ENCODE results near the gene SERPINA1. TPM values are rescaled to one million over a fixed set of nuclear protein-coding genes. Genes with fewer than 3 reads are reported as not detected.

The SERPINA1 gene
- total and polyA plus RNA-seq, 2 of the 13 experiments (the other 11 are each of a cell fraction or from before 2014, with no cell fraction given) = 3,266 to 11,015 TPM

DNA sequence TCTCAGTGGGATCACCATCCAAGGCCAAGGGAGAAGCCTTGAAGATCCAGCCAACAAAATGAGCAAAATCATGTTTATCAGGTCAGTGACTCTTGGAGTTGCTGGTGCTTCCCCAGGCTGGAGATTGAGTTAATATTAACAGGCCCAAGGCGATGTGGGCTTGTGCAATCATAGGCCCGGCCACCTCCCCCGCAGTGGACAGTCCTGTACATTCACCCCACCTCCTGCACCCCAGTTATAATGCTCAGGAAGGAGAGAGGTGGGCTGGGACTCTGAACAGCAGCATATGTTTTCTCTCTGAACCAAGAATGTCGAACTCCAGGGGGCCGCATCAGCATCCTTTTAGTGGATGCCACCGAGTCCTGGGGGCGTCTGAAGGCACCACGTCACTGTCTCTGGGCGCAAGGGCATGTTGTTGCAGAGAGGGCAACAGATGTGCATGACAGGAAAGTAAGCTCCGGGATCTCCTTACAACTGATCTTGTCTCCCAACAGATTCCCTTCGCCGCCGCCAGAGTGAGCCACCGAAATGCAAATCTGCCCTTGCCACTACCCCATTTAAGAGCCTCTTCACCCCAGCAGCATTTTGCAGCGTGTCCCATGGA lies 33.1 kb downstream of the SERPINA1 start (continued):
- peak; percentile 79 for TF ChIP-seq SMC3 (IDR thresholded peaks at IDR 0.05; ENCODE audit: low read length)
- TF ChIP-seq ZFX (CRISPR knock-in tag; IDR thresholded peaks at IDR 0.05; ENCODE audit: low read depth) = peak; percentile 71; the same call in 1 of the 2 replicates
- peak; percentile 90 for TF ChIP-seq MED1 (CRISPR knock-in tag; IDR thresholded peaks at IDR 0.05)
- TF ChIP-seq MIXL1 (CRISPR knock-in tag; IDR thresholded peaks at IDR 0.05) = peak; percentile 66; the same call in 1 of the 2 replicates
- TF ChIP-seq KDM3A (CRISPR knock-in tag; IDR thresholded peaks at IDR 0.05; ENCODE audit: low read depth) = peak; percentile 58; the same call in 1 of the 2 replicates
- peak; percentile 75; the same call in 1 of the 2 replicates for TF ChIP-seq HNRNPUL1 (IDR thresholded peaks at IDR 0.05; ENCODE audit: low read depth, low read length)
- TF ChIP-seq, protein P1, sequence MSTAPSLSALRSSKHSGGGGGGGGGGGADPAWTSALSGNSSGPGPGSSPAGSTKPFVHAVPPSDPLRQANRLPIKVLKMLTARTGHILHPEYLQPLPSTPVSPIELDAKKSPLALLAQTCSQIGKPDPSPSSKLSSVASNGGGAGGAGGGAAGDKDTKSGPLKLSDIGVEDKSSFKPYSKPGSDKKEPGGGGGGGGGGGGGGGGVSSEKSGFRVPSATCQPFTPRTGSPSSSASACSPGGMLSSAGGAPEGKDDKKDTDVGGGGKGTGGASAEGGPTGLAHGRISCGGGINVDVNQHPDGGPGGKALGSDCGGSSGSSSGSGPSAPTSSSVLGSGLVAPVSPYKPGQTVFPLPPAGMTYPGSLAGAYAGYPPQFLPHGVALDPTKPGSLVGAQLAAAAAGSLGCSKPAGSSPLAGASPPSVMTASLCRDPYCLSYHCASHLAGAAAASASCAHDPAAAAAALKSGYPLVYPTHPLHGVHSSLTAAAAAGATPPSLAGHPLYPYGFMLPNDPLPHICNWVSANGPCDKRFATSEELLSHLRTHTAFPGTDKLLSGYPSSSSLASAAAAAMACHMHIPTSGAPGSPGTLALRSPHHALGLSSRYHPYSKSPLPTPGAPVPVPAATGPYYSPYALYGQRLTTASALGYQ (CRISPR knock-in tag; IDR thresholded peaks at IDR 0.05) = peak; percentile 59
- TF ChIP-seq BORCS8-MEF2B (CRISPR knock-in tag; IDR thresholded peaks at IDR 0.05) = peak; percentile 46; the same call in 1 of the 2 replicates
- peak; percentile 52; the same call in 1 of the 2 replicates for TF ChIP-seq SIX4 (CRISPR knock-in tag; IDR thresholded peaks at IDR 0.05)
- peak; percentile 80 for TF ChIP-seq RAD21 (CRISPR knock-in tag; IDR thresholded peaks at IDR 0.05)
- TF ChIP-seq ARHGAP35 (CRISPR knock-in tag; IDR thresholded peaks at IDR 0.05; ENCODE audit: borderline replicate concordance) = no peak
- no peak for TF ChIP-seq ZNF652 (CRISPR knock-in tag; IDR thresholded peaks at IDR 0.05; ENCODE audit: borderline replicate concordance, low read depth)
- no peak for TF ChIP-seq GTF2F1 (IDR thresholded peaks at IDR 0.05; ENCODE audit: low read length)
- TF ChIP-seq ZNF724P (CRISPR knock-in tag; IDR thresholded peaks at IDR 0.05; ENCODE audit: borderline replicate concordance) = peak; percentile 66; the same call in 1 of the 2 replicates
- peak; percentile 68; the same call in 1 of the 2 replicates for TF ChIP-seq FOXK1 (CRISPR knock-in tag; IDR thresholded peaks at IDR 0.05; ENCODE audit: borderline replicate concordance, low read depth)
- no peak for TF ChIP-seq SRSF9 (IDR thresholded peaks at IDR 0.05; ENCODE audit: borderline replicate concordance, insufficient read depth, low read depth, low read length, poor library complexity, severe bottlenecking)
- TF ChIP-seq, protein P2, sequence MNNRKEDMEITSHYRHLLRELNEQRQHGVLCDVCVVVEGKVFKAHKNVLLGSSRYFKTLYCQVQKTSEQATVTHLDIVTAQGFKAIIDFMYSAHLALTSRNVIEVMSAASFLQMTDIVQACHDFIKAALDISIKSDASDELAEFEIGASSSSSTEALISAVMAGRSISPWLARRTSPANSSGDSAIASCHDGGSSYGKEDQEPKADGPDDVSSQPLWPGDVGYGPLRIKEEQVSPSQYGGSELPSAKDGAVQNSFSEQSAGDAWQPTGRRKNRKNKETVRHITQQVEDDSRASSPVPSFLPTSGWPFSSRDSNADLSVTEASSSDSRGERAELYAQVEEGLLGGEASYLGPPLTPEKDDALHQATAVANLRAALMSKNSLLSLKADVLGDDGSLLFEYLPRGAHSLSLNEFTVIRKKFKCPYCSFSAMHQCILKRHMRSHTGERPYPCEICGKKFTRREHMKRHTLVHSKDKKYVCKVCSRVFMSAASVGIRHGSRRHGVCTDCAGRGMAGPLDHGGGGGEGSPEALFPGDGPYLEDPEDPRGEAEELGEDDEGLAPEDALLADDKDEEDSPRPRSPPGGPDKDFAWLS (CRISPR knock-in tag; IDR thresholded peaks at IDR 0.05; ENCODE audit: borderline replicate concordance) = no peak
- TF ChIP-seq, protein P3, sequence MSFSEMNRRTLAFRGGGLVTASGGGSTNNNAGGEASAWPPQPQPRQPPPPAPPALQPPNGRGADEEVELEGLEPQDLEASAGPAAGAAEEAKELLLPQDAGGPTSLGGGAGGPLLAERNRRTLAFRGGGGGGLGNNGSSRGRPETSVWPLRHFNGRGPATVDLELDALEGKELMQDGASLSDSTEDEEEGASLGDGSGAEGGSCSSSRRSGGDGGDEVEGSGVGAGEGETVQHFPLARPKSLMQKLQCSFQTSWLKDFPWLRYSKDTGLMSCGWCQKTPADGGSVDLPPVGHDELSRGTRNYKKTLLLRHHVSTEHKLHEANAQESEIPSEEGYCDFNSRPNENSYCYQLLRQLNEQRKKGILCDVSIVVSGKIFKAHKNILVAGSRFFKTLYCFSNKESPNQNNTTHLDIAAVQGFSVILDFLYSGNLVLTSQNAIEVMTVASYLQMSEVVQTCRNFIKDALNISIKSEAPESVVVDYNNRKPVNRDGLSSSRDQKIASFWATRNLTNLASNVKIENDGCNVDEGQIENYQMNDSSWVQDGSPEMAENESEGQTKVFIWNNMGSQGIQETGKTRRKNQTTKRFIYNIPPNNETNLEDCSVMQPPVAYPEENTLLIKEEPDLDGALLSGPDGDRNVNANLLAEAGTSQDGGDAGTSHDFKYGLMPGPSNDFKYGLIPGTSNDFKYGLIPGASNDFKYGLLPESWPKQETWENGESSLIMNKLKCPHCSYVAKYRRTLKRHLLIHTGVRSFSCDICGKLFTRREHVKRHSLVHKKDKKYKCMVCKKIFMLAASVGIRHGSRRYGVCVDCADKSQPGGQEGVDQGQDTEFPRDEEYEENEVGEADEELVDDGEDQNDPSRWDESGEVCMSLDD (CRISPR knock-in tag; IDR thresholded peaks at IDR 0.05; ENCODE audit: borderline replicate concordance) = peak; percentile 97
- TF ChIP-seq ZNF574 (CRISPR knock-in tag; IDR thresholded peaks at IDR 0.05) = peak; percentile 59; the same call in 1 of the 2 replicates
